Large intestine (tissue), 3 donors: ENCODE results near the gene KCTD5. TPM values are rescaled to one million over a fixed set of nuclear protein-coding genes. Genes with fewer than 3 reads are reported as not detected.
A peak's percentile ranks its signal among the peaks of the same experiment; 100 is the strongest.
"Not testable (repeated sequence)": the region's sequence is repeated elsewhere in the genome, so short reads cannot be mapped to it uniquely, and the experiment has no call there.

Experiments
- DNase-seq, 2 donors: peaks; one replicate each; pipeline versions ENCODE4 v3.0.0 to v3.0.0-alpha.2; 2013
- H3K27ac ChIP-seq: one replicate; pipeline ENCODE4 v1.5.1; 2013; ENCODE audit warnings: low read length
- H3K27me3 ChIP-seq: 2 replicates; pipeline ENCODE4 v1.6.1; 2013; ENCODE audit warnings: low read length; ENCODE audit not compliant: control insufficient read depth, insufficient read depth
- H3K36me3 ChIP-seq: 2 replicates; pipeline ENCODE4 v1.6.1; 2013; ENCODE audit warnings: low read length; ENCODE audit not compliant: control insufficient read depth, insufficient read depth
- H3K4me1 ChIP-seq: one replicate; pipeline ENCODE4 v1.6.1; 2013; ENCODE audit warnings: low read length; ENCODE audit not compliant: control insufficient read depth, insufficient read depth
- H3K4me3 ChIP-seq: one replicate; pipeline ENCODE4 v1.5.1; 2013; ENCODE audit warnings: low read length
- H3K9me3 ChIP-seq: one replicate; pipeline ENCODE4 v1.6.1; 2013; ENCODE audit warnings: mild to moderate bottlenecking, low read depth, low read length, moderate library complexity; ENCODE audit not compliant: control insufficient read depth
- WGBS: methylation state at CpG from one replicate; pipeline ENCODE4 v1.1.5; 2013; ENCODE audit warnings: low lambda C conversion rate; ENCODE audit not compliant: insufficient coverage; 5-methylcytosine and 5-hydroxymethylcytosine counted together
- polyA plus RNA-seq: library from polyadenylated mRNA; unstranded; fragments of 120-200 nt; gene quantifications from one replicate; pipeline ENCODE4 v1.2.1, GENCODE V29; 2013

Gene KCTD5
- polyA plus RNA-seq, 1 donor: 20.0 TPM

GRCh38 chr16:2657803-2658202, 24.5 kb upstream of the KCTD5 start:
- no CpG with 5 or more reads among the region's 17 CpGs for whole genome bisulfite sequencing
- not testable (repeated sequence) for H3K36me3 ChIP-seq, H3K4me1 ChIP-seq, DNase-seq, H3K27ac ChIP-seq, H3K9me3 ChIP-seq, H3K4me3 ChIP-seq
- H3K27me3 ChIP-seq: peaks cover 14% of the 10 kb centered on the region

- not testable (repeated sequence) for H3K4me1 ChIP-seq, H3K4me3 ChIP-seq, H3K36me3 ChIP-seq, H3K9me3 ChIP-seq, H3K27ac ChIP-seq
- H3K27me3 ChIP-seq: peaks cover 14% of the 10 kb centered on the region
- DNase-seq: peak in 1 of 2 donors; percentile 63
- WGBS: no CpG with 5 or more reads among the region's 8 CpGs
Observed at GRCh38 chr16:2659560-2659959, 22.8 kb upstream of the KCTD5 start.

GRCh38 chr16:2660014-2660662, 22.2 kb upstream of the KCTD5 start:
- H3K4me1 ChIP-seq, DNase-seq, H3K27ac ChIP-seq, H3K4me3 ChIP-seq, H3K36me3 ChIP-seq, H3K9me3 ChIP-seq: not testable (repeated sequence)
- no CpG with 5 or more reads among the region's 11 CpGs for WGBS
- H3K27me3 ChIP-seq: peaks cover 14% of the 10 kb centered on the region

- not testable (repeated sequence) for DNase-seq, H3K4me3 ChIP-seq, H3K9me3 ChIP-seq, H3K36me3 ChIP-seq, H3K4me1 ChIP-seq, H3K27ac ChIP-seq
- peaks cover 11% of the 10 kb centered on the region for H3K27me3 ChIP-seq
- 90% methylated on average over 2 of the region's 21 CpGs for WGBS
Observed at GRCh38 chr16:2660755-2661373, 21.5 kb upstream of the KCTD5 start.

- Histone ChIP-seq H3K36me3 (peaks cover 17% of the 10 kb centered on the region), H3K4me1 (no peaks in the 10 kb centered on the region), H3K4me3 (no peak overlapping the region), H3K9me3 (no peaks in the 10 kb centered on the region), H3K27ac (no peak overlapping the region), H3K27me3 (no peaks in the 10 kb centered on the region)
- DNase-seq: peak in 1 of 2 donors; percentile 37
- 35% methylated on average over 6 of the region's 23 CpGs for WGBS
Observed at GRCh38 chr16:2663553-2664546, 18.5 kb upstream of the KCTD5 start.

- DNase-seq: no peak
- H3K27ac ChIP-seq: no peak overlapping the region
- H3K4me1 ChIP-seq: no peaks in the 10 kb centered on the region
- no peaks in the 10 kb centered on the region for H3K27me3 ChIP-seq
- no peaks in the 10 kb centered on the region for H3K9me3 ChIP-seq
- WGBS: 100% methylated on average over 1 of the region's 9 CpGs
- H3K4me3 ChIP-seq: no peak overlapping the region
- peaks cover 23% of the 10 kb centered on the region for H3K36me3 ChIP-seq
Observed at GRCh38 chr16:2664574-2664982, 17.7 kb upstream of the KCTD5 start.

- H3K27ac ChIP-seq, H3K4me1 ChIP-seq, DNase-seq, H3K4me3 ChIP-seq, H3K27me3 ChIP-seq, H3K9me3 ChIP-seq: not testable (repeated sequence)
- WGBS: no CpG with 5 or more reads among the region's 7 CpGs
- H3K36me3 ChIP-seq: peaks cover 23% of the 10 kb centered on the region
Observed at GRCh38 chr16:2666671-2667070, 15.7 kb upstream of the KCTD5 start.

- no CpG with 5 or more reads among the region's 10 CpGs for WGBS
- DNase-seq, H3K27ac ChIP-seq, H3K4me3 ChIP-seq, H3K9me3 ChIP-seq, H3K27me3 ChIP-seq, H3K4me1 ChIP-seq: not testable (repeated sequence)
- H3K36me3 ChIP-seq: peaks cover 14% of the 10 kb centered on the region
Observed at GRCh38 chr16:2669587-2669986, 12.7 kb upstream of the KCTD5 start.

- DNase-seq: peak in 1 of 2 donors; percentile 25
- no CpG with 5 or more reads among the region's 15 CpGs for WGBS
- not testable (repeated sequence) for H3K27ac ChIP-seq, H3K9me3 ChIP-seq, H3K27me3 ChIP-seq, H3K4me3 ChIP-seq
- Histone ChIP-seq H3K4me1 (peaks cover 12% of the 10 kb centered on the region), H3K36me3 (peaks cover 14% of the 10 kb centered on the region)
Observed at GRCh38 chr16:2670017-2670416, 12.3 kb upstream of the KCTD5 start.

- peaks cover 12% of the 10 kb centered on the region for H3K4me1 ChIP-seq
- not testable (repeated sequence) for H3K4me3 ChIP-seq, DNase-seq, H3K27ac ChIP-seq, H3K27me3 ChIP-seq, H3K9me3 ChIP-seq
- peaks cover 11% of the 10 kb centered on the region for H3K36me3 ChIP-seq
- no CpG with 5 or more reads among the region's 10 CpGs for WGBS
Observed at GRCh38 chr16:2671193-2671592, 11.1 kb upstream of the KCTD5 start.
